ENCODE results near the gene SHROOM1. TPM values are rescaled to one million over a fixed set of nuclear protein-coding genes. Genes with fewer than 3 reads are reported as not detected.

Gene SHROOM1
- total and polyA plus RNA-seq, 9 of the 15 experiments (the other 6 are each of a cell fraction or from before 2014, with no cell fraction given), result 0.44 to 26.5 (median 11.9) TPM

- TF ChIP-seq ZNF436 (CRISPR knock-in tag; IDR thresholded peaks at IDR 0.05) (no peak), CREB3L1 (IDR thresholded peaks at IDR 0.05; ENCODE audit: borderline replicate concordance, low read depth) (no peak), ID3 (CRISPR knock-in tag; IDR thresholded peaks at IDR 0.05) (no peak), ID3 (tag; IDR thresholded peaks at IDR 0.05) (no peak), GABPA (tag; conservative IDR thresholded peaks at IDR 0.05; ENCODE audit: low read depth) (no peak; the same call in 1 of the 2 replicates), ZNF589 (CRISPR knock-in tag; IDR thresholded peaks at IDR 0.05; ENCODE audit: low read depth) (no peak), SREBF1 (IDR thresholded peaks at IDR 0.05; ENCODE audit: borderline replicate concordance, low read depth, low read length) (no peak), ZNF134 (CRISPR knock-in tag; conservative IDR thresholded peaks at IDR 0.05) (no peak), CBFA2T3 (IDR thresholded peaks at IDR 0.05) (peak; percentile 82), MAX (CRISPR knock-in tag; IDR thresholded peaks at IDR 0.05) (no peak), PCBP2 (IDR thresholded peaks at IDR 0.05; ENCODE audit: low read depth, low read length, poor library complexity, severe bottlenecking) (no peak), PHF20 (IDR thresholded peaks at IDR 0.05; ENCODE audit: partially characterized antibody) (no peak), MXD1 (CRISPR knock-in tag; IDR thresholded peaks at IDR 0.05; ENCODE audit: borderline replicate concordance, poor library complexity, severe bottlenecking) (no peak), RBM25 (IDR thresholded peaks at IDR 0.05; ENCODE audit: low read depth, low read length, severe bottlenecking) (no peak), MED1 (CRISPR knock-in tag; IDR thresholded peaks at IDR 0.05; ENCODE audit: borderline replicate concordance) (no peak), ZKSCAN3 (CRISPR knock-in tag; IDR thresholded peaks at IDR 0.05) (no peak), EZH2 (IDR thresholded peaks at IDR 0.05; ENCODE audit: borderline replicate concordance, low read depth, low read length) (no peak), ZNF79 (CRISPR knock-in tag; IDR thresholded peaks at IDR 0.05; ENCODE audit: low read depth) (no peak)
- TF ChIP-seq, protein P1, sequence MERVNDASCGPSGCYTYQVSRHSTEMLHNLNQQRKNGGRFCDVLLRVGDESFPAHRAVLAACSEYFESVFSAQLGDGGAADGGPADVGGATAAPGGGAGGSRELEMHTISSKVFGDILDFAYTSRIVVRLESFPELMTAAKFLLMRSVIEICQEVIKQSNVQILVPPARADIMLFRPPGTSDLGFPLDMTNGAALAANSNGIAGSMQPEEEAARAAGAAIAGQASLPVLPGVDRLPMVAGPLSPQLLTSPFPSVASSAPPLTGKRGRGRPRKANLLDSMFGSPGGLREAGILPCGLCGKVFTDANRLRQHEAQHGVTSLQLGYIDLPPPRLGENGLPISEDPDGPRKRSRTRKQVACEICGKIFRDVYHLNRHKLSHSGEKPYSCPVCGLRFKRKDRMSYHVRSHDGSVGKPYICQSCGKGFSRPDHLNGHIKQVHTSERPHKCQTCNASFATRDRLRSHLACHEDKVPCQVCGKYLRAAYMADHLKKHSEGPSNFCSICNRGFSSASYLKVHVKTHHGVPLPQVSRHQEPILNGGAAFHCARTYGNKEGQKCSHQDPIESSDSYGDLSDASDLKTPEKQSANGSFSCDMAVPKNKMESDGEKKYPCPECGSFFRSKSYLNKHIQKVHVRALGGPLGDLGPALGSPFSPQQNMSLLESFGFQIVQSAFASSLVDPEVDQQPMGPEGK (CRISPR knock-in tag; IDR thresholded peaks at IDR 0.05; ENCODE audit: borderline replicate concordance), result no peak
- TF ChIP-seq, protein P2, sequence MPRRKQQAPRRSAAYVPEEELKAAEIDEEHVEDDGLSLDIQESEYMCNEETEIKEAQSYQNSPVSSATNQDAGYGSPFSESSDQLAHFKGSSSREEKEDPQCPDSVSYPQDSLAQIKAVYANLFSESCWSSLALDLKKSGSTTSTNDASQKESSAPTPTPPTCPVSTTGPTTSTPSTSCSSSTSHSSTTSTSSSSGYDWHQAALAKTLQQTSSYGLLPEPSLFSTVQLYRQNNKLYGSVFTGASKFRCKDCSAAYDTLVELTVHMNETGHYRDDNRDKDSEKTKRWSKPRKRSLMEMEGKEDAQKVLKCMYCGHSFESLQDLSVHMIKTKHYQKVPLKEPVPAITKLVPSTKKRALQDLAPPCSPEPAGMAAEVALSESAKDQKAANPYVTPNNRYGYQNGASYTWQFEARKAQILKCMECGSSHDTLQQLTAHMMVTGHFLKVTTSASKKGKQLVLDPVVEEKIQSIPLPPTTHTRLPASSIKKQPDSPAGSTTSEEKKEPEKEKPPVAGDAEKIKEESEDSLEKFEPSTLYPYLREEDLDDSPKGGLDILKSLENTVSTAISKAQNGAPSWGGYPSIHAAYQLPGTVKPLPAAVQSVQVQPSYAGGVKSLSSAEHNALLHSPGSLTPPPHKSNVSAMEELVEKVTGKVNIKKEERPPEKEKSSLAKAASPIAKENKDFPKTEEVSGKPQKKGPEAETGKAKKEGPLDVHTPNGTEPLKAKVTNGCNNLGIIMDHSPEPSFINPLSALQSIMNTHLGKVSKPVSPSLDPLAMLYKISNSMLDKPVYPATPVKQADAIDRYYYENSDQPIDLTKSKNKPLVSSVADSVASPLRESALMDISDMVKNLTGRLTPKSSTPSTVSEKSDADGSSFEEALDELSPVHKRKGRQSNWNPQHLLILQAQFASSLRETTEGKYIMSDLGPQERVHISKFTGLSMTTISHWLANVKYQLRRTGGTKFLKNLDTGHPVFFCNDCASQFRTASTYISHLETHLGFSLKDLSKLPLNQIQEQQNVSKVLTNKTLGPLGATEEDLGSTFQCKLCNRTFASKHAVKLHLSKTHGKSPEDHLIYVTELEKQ (CRISPR knock-in tag; IDR thresholded peaks at IDR 0.05), result no peak
Measured at GRCh38 chr5:132790201-132790865, 40.1 kb downstream of the SHROOM1 start (continued).

All from K562 (cell line).